Measurements from ENCODE around the gene FHOD3. TPM values are rescaled to one million over a fixed set of nuclear protein-coding genes. Genes with fewer than 3 reads are reported as not detected.
"Not testable (repeated sequence)": the region's sequence is repeated elsewhere in the genome, so short reads cannot be mapped to it uniquely, and the experiment has no call there.

FHOD3 gene
- polyA plus RNA-seq, 2 of the 4 experiments (the other 2 are of a cell fraction): 2.5 to 3.6 TPM

DNA sequence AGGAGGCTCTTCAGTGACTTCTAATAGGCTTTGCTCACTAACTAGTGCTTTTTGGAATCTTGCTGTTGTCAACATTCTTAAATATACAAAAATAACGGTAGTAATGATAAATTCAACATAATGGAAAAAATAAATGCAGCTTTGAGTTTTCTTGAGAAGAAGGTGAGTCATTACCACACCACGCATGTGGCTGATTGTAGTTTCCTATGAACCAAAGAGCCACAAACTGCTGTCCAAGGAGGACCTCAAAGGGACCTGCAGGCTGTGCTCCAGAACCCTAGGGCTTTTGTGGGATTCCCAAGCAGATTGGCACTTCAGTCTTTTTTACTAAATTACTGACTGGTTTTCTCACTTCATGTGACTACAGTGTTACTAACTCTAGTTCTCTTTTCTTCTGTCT lies 464.6 kb downstream of the FHOD3 start:
- Histone ChIP-seq H3K27ac (no peak overlapping the region), H3K4me3 (no peak overlapping the region), H3K4me1 (no peaks in the 10 kb centered on the region), H3K9me3 (no peaks in the 10 kb centered on the region), H3K4me2 (no peak overlapping the region)
- 57% methylated on average over 2 of the region's 2 CpGs for WGBS (ENCODE audit: missing lambda C conversion rate)
- no peak for FAIRE-seq
- ChIA-PET POLR2A (no interaction called here), CTCF (interaction anchor here (1.0 kb wide), 1 partner anchor 9 kb away, joined by 3 read pairs; no protein-coding TSS in a partner anchor)
- TF ChIP-seq FOSL2 (IDR thresholded peaks at IDR 0.05): no peak
- no peak for TF ChIP-seq FOSL2 (CRISPR knock-in tag; IDR thresholded peaks at IDR 0.05)
- no peak for TF ChIP-seq ESRRA (IDR thresholded peaks at IDR 0.05; ENCODE audit: borderline replicate concordance, low read length)
- no peak for TF ChIP-seq MAZ (IDR thresholded peaks at IDR 0.05; ENCODE audit: borderline replicate concordance, low read depth, low read length)
- no peak for TF ChIP-seq SREBF2 (IDR thresholded peaks at IDR 0.05)
- DNase-seq (ENCODE audit: low read depth in 1 of 2, low spot score in 1 of 2): no peak
- ATAC-seq: no peak

DNA sequence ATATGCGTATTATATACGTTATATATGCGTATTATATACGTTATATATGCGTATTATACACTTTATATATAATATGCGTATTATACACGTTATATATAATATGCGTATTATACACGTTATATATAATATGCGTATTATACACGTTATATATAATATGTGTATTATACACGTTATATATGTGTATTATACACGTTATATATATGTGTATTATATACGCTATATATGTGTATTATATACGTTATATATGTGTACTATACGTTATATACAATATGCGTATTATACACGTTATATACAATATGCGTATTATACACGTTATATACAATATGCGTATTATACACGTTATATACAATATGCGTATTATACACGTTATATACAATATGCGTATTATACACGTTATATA lies 465.5 kb downstream of the FHOD3 start:
- not testable (repeated sequence) for FAIRE-seq

DNA sequence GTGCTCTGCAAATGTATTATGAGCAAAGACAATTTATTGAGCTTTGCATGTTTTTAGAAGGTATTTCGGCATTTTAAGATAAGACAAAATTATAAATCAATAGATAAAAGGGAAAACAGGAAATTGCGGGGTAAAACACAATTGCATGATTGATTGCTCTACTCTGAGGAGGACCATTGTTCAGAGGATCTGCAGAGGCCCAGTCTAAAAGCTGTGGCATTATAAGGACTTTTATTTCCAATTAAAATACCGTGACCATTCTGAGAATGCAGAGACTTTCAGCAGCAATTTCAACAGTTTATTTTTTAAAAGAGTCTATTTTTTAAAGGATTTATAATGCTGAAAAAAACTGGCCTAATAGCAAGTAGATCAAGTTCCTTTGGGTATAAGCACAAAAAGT lies 469.3 kb downstream of the FHOD3 start:
- ChIA-PET POLR2A (no interaction called here), CTCF (no interaction called here)
- H3K4me3 ChIP-seq: no peak overlapping the region
- 42% methylated on average over 3 of the region's 3 CpGs for WGBS (ENCODE audit: missing lambda C conversion rate)
- H3K4me1 ChIP-seq: no peaks in the 10 kb centered on the region
- no peaks in the 10 kb centered on the region for H3K9me3 ChIP-seq
- H3K27ac ChIP-seq: no peak overlapping the region
- TF ChIP-seq HEYL (CRISPR knock-in tag; IDR thresholded peaks at IDR 0.05) (no peak), CBX2 (IDR thresholded peaks at IDR 0.05; ENCODE audit: borderline replicate concordance, low read depth) (no peak), MYC (IDR thresholded peaks at IDR 0.05; ENCODE audit: borderline replicate concordance, low read length) (no peak), HOXB5 (CRISPR knock-in tag; IDR thresholded peaks at IDR 0.05) (no peak), BCL3 (IDR thresholded peaks at IDR 0.05) (no peak), FOSL2 (IDR thresholded peaks at IDR 0.05) (no peak), FOSL2 (CRISPR knock-in tag; IDR thresholded peaks at IDR 0.05) (no peak), NR3C1 (IDR thresholded peaks at IDR 0.05) (no peak), HOXB13 (CRISPR knock-in tag; IDR thresholded peaks at IDR 0.05; ENCODE audit: low read depth) (no peak), CTCF (IDR thresholded peaks at IDR 0.05) (no peak)
- TF ChIP-seq, protein P1, sequence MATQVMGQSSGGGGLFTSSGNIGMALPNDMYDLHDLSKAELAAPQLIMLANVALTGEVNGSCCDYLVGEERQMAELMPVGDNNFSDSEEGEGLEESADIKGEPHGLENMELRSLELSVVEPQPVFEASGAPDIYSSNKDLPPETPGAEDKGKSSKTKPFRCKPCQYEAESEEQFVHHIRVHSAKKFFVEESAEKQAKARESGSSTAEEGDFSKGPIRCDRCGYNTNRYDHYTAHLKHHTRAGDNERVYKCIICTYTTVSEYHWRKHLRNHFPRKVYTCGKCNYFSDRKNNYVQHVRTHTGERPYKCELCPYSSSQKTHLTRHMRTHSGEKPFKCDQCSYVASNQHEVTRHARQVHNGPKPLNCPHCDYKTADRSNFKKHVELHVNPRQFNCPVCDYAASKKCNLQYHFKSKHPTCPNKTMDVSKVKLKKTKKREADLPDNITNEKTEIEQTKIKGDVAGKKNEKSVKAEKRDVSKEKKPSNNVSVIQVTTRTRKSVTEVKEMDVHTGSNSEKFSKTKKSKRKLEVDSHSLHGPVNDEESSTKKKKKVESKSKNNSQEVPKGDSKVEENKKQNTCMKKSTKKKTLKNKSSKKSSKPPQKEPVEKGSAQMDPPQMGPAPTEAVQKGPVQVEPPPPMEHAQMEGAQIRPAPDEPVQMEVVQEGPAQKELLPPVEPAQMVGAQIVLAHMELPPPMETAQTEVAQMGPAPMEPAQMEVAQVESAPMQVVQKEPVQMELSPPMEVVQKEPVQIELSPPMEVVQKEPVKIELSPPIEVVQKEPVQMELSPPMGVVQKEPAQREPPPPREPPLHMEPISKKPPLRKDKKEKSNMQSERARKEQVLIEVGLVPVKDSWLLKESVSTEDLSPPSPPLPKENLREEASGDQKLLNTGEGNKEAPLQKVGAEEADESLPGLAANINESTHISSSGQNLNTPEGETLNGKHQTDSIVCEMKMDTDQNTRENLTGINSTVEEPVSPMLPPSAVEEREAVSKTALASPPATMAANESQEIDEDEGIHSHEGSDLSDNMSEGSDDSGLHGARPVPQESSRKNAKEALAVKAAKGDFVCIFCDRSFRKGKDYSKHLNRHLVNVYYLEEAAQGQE (IDR thresholded peaks at IDR 0.05): no peak
- ATAC-seq (no peak), DNase-seq (ENCODE audit: low read depth in 1 of 2, low spot score in 1 of 2) (no peak), FAIRE-seq (no peak)
- H3K4me2 ChIP-seq: no peak overlapping the region

More for the DNA sequence above, 465.5 kb downstream of the FHOD3 start:
- WGBS (ENCODE audit: missing lambda C conversion rate): 79% methylated on average over 26 of the region's 26 CpGs
- H3K27ac ChIP-seq; POLR2A ChIA-PET; H3K9me3 ChIP-seq; DNase-seq (ENCODE audit: low read depth in 1 of 2, low spot score in 1 of 2); H3K4me2 ChIP-seq; ATAC-seq; H3K4me3 ChIP-seq; H3K4me1 ChIP-seq; CTCF ChIA-PET: not testable (repeated sequence)
